COLO829 (cell line): ENCODE results near the gene INO80B.
"Not testable (repeated sequence)": the region's sequence is repeated elsewhere in the genome, so short reads cannot be mapped to it uniquely, and the experiment has no call there.

ENCODE experiments used
- DNase-seq: peaks from one replicate; pipeline ENCODE4 v3.0.0; 2012; ENCODE audit warnings: low spot score

The INO80B gene

DNA sequence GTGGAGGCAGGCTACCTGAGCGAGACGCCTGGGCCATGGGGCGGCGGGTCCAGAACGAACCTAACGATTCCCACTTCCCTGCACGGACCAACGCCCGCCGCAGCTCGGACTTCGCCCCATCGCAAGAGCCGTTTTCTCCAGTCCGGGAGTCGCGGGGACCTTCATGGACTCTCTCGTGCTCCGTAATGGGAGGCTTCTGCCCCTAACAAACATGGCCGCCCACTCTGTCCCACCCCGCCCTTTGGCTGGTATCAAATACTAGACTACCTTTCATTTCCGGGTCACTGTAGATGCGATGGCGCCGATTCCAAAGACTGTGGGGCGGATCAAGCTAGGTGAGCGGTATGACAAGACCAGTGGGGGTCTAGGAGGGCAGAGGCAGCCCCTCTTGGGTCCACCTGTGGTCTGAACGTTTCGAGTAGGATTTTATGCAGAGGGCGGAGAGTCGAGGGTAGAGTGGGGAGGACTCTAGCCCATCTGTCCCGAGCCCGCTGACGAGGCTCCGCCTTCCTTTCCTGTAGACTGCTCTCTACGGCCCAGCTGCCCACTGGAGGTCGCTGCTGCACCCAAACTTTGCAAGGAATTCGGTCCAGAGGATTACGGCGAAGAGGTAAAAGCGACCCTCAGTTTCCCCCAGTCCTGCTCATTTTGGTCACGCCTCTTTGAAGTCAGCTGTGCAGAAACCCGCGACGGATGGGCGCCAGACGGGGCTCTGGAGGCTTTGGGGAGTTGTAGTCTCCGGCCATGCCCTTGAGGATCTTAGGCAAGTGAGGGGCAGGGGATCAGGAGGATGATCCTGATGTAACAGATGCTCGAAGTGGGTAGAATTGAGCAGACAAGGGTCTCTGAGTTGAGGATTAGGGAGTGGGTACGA is 28.2 kb downstream of the INO80B start, which contains the start of the genes CCDC142 and TTC31:
TSS of gene CCDC142 (minus strand) at position 198 of the 874 bp plus-strand sequence. CDS start at position 37, 161 bp downstream.
TSS of gene TTC31 (plus strand) at position 281 of the 874 bp plus-strand sequence. CDS start at position 296, 15 bp downstream.
- DNase-seq, result peak; percentile 89

DNA sequence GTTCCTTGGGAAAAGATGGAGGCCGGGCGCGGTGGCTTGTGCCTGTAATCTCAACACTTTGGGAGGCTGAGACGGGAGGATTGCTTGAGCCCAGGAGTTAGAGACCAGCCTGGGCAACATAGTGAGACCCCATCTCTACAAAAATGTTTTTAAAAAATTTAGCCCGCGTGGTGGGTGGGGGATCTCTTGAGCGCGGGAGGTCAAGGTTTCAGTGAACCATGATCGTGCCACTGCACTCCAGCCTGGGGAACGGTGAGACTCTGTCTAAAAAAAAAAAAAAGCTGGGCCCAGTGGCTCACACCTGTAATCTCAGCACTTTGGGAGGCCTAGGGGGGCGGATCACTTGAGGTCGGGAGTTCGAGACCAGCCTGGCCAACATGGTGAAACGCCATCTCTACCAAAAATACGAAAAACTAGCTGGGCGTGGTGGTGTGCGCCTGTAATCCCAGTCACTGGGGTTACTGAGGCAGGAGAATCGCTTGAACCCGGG is 28.8 kb downstream of the INO80B start:
- DNase-seq, result not testable (repeated sequence)

DNA sequence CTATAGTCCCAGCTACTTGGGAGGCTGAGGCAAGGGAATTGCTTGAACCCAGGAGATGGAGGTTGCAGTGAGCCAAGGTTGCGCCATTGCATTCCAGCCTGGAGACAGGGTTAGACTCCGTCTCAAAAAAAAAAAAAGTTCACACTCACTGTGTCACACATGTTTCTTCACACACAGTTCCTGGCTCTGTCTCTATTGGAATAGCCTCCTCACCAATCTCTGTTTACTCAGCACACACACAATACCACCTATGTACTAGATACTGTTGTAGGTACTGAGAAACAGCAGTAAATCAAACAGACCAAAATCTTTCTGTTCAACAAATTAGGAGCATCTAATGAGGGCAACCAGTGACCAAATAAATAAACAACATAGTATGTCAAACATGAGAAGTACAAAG is 31.3 kb downstream of the INO80B start:
- DNase-seq, result no peak

DNA sequence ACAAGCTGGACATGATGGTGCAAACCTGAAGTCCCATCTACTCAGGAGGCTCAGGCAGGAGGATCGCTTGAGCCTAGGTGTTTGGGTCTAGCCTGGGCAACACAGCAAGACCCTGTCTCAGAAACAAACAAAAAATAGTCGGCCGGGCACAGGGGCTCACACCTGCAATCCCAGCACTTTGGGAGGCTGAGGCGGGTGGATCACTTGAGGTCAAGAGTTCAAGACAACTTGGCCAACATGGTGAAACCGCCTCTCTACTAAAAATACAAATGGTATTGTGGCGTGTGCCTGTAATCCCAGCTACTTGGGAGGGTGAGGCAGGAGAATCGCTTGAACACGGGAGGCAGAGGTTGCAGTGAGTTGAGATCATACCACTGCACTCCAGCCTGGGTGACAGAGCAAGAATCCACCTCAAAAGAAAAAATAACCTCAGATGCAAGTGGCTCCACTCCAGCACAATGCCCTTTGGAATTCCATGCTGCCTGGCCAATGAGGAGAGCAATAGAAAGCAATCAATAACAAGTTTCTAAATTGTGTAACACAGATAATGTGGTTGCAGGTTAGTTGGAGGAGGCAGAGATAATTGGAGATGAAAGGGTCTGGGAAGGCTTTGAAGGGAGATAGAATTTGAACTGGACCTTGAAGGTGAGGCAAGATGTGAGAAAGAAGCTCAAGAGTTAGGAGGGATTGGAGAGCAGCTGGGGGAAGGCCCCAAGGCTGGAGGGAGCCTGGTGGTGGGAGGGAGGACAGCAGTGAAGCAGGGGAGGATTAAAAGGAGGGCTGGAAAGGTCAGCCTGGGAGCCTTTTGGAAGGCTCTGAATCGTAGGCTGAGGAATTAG is 34.0 kb downstream of the INO80B start:
- DNase-seq, result no peak

DNA sequence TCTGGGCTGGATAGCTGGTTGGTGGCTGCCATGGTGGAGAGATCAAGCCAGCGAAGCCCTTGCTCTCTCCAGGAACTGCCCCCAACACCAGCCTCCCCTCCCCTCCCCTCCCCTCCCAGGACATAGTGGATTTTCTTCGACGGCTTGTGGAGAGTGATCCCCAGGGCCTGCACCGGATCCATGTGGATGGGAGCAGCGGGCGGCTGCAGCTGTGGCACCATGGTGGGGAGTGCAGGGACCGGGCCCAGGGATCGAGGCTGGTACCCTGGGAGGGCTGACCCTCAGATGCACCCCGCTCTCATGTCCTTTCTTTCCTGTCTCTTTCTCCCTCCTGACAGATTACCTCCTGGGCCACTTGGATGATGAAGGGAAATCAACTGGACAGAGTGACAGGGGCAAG is 35.0 kb downstream of the INO80B start:
- DNase-seq, result no peak

DNA sequence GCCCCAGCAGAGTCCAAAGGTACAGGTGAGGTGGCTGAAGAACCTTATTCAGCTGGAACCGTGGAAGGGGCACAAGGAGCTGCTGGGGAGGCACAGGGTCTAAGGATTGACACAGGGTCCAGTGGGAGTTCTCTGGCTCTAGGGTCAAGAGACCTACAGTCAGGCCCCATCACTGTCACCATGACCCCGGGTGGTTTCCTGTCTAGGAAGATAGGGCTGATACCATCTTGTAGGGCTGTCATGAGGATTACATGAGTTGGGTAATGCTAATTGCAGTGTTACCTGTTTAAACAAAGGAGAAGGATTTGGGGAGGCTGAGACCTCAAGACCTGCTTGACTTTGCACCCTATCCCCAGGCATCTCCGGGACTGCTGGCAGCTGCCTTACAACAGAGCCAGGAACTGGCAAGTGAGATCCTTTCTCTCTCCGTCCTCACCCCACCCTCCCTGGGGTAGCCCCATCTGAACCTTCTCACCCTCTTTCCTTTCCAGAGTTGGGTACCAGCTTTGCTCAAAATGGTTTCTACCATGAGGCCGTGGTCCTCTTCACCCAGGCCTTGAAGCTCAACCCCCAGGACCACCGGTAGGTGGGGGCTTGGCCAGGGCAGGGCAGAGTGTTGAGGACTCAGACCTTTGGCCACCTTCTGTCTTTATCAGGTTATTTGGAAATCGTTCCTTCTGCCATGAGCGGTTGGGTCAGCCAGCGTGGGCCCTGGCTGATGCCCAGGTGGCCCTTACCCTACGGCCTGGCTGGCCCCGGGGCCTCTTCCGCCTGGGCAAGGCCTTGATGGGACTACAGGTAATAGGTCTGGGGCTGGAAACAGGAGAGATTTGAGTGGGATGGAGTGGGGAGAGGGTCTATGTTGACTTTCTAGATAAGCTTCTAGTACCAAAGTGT is 37.0 kb downstream of the INO80B start:
- DNase-seq, result no peak

DNA sequence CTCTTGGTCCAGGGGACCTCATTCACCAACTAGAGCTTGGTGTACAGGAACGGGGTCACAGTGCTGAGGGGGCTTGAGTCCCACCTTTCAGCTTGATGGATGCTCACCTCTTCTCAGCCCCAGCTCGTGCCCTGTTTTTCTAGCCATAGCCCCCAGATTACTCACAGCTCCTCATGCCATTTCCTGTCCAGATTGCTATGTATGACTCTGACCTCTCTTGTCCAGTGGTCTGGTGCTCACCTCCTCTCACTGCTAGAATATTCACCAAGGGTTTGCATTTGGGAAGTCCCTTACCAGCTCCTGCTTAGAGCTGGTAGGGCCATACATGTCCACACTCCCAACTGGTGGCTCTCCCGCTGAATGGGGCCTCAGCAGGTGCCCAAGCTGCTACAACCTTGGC is 38.7 kb downstream of the INO80B start:
- DNase-seq, result no peak

DNA sequence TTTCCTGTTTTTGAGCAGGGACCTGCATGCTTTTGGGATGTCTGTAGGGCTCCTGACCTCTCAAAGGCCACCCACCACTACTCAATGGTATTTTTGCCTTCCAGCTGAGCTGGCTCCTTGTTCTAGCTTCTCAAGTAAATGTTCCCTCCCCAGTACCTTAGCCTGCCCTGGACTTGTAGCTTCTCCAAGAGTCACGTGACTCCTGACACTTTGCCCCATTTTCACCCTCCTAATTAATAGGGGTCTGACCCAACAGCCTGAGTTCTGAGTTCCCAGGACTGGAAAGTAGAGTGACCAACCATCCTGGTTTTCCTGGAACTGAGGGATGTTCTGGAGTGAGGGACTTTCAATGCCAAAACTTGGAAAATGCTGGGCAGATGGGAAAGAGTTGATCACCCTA is 40.6 kb downstream of the INO80B start:
- DNase-seq, result no peak

DNA sequence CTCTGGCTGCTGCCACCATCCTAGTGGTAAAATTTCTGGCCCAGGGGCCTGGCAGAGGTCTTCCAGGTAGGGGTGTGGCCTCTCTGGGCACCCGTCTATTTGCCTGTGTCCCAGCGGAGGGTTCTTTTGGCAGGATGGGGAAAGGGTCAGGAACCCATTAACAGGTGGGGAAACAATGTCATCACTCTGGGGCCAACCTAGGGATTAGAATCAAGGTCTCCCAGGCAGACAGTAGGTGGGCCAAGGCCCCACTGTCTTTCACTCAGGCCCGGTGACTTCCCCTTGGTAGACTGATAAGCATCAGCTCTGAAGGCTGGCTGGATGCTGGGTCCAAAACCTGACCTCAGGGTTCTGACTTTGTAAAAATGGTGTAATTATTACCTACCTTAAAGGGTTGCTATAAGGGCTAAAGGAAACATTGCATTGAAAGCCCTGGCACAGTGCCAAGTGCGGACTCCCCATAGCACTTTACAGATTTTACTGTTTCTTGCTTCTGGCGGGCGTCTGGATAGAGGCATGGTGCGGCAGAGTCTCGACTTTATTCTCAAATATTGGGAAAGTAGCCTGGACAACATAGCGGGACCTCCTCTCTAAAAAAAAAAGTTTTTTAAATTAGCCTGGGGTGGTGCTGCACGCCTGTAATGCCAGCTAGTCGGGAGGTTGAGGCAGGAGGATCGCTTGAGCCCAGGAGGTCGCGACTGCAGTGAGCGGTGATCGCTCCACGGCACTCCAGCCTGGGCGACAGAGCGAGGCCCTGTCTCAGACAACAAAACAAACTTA is 42.3 kb downstream of the INO80B start:
- no peak for DNase-seq

DNA sequence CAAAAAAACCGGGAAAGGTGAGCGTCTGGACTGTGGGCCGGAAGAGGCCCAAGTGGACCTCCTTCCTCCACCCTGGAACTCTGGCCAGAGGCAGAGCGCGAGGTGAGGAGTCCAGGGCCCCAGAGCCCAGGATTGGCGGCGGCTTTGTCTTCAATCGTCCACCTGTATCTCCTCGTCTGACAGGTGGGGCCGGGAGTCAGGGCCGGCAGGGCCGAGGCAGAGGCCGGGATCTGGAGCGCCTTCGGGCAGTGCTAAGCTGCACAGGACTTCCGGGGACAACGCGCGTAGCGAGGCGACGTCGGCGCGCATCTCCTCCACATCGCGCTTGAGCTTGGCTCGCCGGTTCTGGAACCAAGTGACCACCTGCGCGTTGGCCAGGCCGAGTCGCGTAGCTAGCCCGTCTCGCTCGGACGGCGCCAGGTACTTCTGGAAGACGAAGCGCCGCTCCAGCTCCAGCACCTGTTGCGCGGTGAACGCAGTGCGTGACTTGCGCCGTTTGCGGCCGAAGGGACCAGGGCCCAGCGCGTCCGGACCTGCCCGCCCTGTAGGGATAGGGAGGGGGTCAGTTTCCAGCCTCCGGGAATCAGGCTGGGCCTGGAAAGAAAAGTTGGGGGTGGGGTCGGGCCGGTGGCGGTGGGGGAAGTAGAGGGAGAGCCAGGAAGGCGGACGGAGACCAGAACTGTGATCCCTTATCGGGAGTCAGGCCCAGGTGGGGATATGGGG is 43.1 kb downstream of the INO80B start:
- no peak for DNase-seq

DNA sequence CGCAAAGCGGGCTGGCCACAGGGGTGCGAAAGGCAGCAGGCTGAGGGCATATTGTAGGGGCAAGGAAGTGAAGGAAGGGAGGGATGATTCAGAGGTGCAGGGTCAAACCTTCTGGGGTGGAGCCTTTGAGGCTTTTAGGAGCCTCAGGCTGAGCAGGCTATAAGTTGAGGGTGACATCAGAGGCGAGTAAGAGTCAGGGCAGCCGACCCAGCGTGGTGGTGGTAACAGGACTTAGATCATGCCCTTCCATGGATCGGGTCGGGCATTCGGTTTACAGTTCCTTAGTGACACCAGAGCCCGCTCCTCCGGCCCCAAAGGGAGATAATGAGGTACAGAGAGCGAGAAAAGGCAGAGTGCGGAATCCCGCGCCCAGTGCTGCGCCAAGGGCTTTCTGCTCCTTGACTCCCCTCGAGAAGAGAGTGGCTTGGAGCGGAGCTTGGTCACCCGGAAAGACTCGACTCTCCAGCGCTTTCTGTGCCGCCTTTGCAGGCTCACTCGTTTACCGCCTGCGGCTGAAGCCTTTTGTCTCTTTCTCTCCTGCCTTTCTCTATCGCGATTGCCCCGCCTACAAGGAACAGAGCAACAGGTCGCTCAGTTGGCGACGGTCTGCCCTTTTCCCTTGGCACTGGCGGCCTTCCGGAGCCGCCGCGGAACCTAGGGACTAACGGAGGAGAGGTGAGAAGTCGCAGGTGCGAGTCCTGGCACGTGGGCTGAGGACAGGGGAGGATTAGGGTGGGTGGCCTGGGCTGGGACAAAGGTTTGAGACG is 43.8 kb downstream of the INO80B start:
- no peak for DNase-seq

DNA sequence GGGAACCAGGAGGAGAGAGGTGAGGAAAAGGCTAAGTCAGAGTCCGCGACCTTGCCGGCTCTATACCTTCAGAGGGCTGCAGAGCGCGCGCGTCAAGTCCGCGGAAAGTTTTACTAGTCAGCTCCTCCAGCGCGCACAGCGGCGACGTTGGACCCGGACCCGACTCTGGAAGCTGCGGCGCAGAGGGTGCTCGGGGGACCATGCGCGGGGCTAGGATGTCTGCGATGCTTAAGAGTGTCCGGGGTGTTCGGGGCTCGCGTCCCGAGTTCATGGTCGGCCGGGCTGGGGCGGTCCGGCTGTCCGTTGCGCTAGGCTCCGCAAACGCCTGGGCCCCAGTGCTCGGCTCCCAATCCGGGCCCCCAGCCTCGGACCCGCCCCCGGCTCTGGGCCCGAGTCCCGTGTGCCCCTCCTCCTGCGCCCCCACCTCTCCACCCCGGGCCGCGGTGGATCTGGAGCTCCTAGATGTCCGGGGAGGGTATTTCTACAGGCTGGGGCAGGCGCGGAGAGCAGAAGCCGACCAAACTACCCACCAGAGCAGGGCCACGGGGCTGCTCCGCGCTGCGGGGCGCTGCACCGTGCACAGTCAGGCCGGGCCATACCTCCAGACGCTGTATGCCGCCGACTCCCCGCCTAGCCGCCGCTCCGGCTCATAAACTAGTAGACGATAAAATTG is 44.5 kb downstream of the INO80B start, which contains the start of gene LBX2:
TSS of gene LBX2 (minus strand) at position 337 of the 673 bp plus-strand sequence. CDS start at position 271, 66 bp downstream.
- DNase-seq, result no peak

DNA sequence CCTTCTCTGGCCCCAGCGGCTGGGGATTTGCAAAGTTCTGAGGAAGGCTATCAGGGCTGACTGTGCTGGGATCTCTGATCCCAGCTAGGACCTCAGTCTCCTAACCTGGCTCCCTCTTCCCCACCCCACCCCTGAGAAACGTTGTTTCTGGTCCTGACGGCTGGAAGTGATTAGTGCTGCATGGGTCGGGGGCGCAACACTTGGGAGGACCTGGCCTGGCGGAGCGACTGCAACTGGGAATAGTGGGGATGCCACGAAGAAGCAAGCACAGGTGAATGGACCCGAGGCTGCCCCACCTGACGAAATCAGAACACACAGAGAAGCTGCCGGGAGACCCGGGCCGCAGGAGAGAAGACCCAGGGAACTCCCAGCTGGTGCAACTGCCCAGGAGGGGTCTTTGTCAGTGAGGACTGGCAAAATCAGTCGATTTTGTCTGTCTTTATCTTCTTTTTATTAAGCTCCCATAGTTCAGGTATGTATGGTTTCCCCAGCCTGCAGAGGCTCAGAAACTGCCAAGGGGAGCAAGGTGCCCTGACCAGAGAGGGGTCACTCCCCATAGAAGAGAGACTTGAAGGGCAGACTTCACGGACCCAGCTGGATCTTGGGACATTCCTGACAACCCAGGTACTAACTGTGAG is 45.2 kb downstream of the INO80B start:
- no peak for DNase-seq

DNA sequence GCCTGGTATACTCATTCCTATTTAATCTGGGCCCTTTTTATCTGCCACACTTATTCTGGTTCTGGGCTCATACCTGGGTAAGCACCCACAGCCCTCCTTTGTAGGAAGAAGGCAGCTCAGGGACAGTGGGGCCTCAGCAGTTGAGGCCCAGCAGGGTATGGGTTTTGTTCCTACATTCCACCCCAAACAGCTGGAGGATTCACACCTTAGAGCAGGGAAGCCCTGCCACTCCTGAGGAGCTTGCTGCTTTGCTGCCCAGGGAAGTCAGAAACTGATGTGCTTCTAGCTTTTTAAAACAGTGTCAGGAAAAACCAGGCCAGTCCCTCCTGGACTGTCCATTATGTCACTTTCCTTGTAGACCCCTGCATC is 45.7 kb downstream of the INO80B start:
- no peak for DNase-seq

DNA sequence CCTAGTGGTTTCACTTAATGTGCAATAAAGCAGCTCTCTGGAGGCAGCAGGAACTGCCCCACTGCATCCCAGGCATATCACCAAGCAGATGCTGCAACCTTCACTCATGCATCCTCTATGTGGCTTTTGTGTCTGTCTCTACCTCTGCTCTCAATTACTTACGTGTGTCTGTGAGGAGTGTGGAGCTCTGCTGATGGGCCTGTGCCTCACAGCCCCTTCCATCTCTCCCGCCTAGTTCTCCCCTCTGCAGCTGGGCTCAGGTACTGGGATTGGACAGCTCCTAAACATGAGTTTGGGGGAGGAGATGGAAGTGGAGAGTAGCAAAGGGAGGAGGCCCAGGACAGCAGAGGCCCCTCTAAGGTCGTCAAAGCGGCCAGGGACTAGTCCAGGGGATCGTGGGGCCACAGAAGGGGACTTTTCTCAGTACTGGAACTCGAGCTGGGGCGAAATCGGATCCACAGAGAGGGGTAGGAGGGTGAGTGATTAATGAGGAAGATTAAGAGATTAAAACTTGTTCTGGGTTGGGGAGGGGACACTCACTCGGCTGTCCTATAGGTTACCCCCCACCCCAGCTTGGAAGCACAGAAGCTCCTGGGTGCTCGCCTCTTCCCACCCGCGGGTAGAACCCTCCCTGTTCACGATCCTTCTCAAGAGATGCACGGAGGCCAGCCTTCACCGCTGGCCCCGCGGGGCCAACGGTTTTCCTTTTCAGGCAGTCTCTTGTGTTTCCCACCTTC is 46.6 kb downstream of the INO80B start:
- no peak for DNase-seq

DNA sequence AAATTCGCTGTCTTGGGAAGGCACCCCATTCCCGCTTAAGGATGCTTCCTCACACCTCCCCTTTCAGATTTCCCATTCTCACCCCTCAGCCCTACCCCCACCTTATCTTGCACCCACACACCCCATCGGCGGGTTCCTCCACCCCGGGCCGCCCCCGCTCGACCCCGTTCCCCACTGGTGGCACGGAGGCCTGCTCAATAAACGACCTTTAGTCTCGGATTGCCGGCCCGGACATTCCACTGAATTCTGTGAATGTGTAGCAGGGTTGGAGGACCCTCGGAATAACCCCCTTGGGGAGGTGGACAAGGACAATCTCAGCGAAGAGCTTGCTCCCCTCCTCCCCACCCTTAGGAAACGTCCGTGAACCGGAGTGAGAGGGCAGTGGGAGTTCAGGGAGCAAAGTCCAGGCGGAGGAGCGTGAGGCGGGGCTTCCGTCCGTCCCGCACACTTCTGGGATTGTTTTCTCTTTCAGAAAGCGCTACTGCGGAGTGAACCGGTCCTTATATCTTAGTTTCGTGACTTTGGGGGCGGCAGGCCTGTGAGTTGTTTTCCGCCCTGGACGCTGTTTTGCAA is 47.3 kb downstream of the INO80B start:
- no peak for DNase-seq
